Measurements from ENCODE around the gene SAMD7.
A peak's percentile ranks its signal among the peaks of the same experiment; 100 is the strongest.

Gene SAMD7, protein sequence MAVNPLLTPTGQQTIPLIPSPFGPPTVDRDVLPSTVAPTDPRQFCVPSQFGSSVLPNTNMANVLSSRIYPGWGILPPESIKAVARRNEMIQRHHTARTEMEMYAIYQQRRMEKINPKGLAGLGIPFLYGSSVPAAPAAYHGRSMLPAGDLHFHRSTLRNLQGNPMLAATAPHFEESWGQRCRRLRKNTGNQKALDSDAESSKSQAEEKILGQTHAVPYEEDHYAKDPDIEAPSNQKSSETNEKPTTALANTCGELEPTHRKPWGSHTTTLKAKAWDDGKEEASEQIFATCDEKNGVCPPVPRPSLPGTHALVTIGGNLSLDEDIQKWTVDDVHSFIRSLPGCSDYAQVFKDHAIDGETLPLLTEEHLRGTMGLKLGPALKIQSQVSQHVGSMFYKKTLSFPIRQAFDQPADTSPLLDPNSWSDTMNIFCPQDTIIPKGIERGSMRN

DNA sequence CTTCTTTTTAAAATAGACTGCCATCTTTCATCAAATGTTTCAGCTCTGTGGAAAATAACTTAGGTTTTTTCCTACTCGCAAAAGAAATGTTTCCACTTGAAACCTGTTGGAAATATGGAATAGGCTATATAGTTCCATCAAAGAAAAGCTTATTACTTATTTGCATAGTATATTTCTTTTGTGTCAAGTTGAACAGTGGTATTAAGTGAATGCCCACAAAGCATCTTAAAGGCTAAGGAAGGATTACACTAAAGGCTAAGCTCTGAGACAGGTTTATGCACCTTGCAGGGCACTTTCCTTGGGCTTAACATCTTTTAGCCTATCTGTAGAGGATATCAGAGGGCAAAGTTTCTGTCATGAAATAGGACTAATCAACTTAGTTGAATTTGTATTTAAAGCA lies at the start of gene SAMD7:
Gene SAMD7 (plus strand): TSS at position 301 of the 400 bp plus-strand sequence. CDS start 7,927 bp downstream, outside the sequence.
- DNase-seq, result no peak

DNA sequence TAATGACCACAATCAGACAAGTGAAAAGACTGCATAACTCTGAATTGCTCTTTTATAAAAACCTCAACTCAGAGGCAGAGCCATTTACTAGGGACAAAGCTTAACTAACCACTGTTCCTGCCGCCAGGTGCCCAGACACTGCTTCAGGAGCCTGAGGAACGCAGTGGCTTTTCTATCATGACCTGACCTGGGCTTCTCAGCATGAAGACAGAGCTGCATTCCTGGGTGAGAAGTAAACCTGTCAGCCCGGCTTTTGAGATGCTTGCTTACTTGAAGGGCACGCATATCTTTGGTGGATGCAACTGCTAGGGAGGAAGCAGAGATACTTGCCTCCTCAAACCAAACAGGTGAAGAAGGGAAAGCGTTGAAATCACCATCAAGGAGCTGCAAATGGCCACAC lies 49.5 kb upstream of the SAMD7 start:
- DNase-seq, result no peak

DNA sequence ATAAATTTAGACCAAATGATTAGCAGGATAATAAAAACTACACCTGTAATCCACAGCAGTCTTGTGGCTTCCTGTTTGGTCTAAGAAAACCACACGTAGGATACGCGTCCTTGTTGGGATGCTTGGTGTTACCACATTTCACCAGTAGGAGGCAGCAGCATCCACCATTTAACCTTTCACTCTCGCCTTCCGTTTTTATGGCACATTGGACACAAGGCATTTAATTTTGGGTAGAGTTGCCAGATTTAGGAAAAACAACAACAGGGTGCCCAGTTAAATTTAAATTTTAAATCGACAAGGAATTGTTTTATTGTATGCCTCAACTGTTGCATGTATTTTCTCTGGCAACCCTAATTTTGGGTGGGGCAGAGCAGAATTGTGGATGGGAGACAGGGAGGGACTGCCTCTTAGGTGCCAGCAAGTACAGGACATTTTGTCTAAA lies 47.9 kb upstream of the SAMD7 start:
- peak; percentile 81 for DNase-seq

DNA sequence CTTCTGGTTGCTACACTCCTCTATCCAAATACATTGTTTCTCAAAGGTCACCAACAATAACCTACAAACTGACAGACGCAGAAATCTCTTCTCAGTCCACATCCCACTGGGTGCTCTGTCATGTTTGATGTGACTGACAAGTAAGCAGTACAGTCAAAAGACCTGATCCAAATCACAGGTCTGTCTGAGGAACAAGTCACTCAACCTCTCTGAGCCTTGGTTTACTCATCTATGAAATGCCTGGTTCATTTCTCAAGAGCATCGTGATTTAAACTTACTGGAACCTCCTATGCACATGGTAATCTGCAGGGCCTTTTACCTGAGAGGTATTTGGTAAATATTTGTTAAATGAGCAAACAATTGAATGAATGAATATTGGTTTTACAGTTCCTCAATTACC lies 47.1 kb upstream of the SAMD7 start:
- no peak for DNase-seq

DNA sequence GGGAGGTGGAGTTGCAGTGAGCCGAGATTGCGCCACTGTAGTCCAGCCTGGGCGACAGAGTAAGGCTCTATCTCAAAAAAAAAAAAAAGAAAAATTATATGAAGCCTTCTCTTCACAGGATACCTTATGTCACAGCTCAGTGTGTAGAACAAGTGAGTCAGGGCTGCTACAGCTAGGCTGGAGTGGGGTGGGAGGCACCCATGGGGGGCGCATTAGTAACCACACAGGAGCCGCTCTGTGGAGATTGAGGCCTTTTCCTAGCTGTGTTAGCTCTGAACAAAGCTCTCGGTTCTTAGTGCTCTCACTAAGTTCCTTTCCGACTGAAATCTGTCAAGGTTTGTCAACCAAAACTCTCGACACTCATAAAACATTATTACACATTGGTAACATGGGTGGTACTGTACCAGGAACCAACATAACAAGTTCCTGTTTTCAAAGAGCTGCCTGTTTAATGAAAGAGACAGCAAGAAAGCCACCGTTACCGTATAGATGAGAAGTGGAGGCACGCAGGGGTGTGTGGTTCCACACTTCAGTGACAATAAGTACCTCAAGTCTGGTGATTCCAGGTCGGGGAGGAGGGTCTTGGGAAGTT lies 46.1 kb upstream of the SAMD7 start:
- no peak for DNase-seq

DNA sequence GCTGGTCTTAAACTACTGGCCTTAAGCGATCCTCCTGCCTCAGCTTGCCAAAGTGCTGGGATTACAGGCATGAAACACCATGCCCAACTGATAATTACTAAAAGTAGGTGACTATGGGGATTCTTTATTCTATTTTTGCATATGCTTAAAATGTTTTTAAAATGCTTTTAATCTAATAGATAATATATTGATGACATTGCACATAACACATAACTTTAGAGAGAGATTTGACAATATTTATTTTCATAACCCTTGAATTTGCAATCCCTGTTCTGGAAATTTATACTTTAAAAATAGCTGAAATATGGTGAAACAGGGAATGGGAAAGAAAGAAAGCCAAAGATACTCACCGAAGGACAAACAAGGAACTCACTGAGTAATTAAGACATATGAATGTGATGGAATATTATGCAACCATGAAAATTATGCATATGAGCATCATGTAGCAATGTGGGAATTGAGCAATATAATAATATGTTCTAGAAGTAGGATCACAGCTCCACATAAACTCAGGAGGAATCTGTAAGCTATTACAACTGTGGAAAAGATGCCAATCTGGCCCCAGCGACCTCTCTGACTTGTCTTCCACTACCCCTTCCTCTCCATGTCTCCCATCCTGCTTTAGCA lies 43.7 kb upstream of the SAMD7 start:
- no peak for DNase-seq

DNA sequence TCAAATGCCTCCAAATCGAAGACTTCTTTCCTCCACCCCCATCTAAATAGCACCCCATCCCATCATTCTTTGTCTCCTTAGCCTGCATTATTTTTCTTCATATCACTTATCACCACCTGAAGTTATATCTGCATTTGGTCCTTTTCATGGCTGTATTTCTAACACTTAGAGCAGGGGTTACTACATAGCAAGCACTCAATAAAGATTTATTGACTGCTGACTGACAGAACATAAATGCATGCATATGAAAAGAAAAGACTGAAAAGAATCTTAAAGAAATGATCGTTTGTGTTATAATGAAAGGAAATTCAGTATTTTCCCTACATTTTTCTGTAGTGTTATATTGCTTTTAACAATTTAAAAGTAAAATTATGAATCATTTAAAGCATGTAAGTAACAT lies 43.0 kb upstream of the SAMD7 start:
- no peak for DNase-seq

DNA sequence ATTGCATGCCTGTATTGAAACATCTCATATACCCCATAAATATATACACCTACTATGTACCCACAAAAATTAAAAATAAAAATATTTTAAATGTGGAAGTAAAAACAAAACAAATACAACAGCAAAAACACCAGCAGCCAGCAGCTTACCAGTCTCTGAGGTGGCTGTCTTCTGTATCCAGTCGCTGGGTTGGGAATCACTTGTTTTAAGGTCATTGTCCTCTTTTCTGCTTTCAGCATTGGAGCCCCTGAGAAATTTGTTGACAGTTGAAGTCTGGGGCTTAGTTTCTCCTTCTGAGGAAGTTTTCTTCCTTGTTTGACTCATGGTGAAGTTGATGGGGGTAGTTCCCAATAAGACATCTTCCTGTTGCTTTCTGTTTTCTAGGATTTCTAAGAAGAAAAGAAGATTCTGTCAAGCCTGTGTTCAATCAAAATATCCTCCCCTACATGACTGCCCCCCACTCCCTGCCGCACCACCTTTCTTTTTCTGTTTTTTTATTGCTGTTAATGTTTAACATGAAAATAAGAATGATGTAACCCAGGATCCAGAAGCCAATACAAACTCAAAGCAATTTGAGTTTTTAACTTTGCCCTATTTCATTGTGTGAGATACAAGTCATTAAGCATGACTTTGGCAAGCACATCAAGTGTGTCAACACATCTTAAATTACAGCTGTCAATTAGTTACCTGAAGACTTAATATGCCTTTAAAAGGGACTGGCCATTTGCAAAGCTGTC lies 41.7 kb upstream of the SAMD7 start, which contains the start of gene LRRC31:
Gene LRRC31 (minus strand): TSS at position 452 of the 737 bp plus-strand sequence. CDS start 128 bp downstream, at position 324.
- DNase-seq, result no peak

DNA sequence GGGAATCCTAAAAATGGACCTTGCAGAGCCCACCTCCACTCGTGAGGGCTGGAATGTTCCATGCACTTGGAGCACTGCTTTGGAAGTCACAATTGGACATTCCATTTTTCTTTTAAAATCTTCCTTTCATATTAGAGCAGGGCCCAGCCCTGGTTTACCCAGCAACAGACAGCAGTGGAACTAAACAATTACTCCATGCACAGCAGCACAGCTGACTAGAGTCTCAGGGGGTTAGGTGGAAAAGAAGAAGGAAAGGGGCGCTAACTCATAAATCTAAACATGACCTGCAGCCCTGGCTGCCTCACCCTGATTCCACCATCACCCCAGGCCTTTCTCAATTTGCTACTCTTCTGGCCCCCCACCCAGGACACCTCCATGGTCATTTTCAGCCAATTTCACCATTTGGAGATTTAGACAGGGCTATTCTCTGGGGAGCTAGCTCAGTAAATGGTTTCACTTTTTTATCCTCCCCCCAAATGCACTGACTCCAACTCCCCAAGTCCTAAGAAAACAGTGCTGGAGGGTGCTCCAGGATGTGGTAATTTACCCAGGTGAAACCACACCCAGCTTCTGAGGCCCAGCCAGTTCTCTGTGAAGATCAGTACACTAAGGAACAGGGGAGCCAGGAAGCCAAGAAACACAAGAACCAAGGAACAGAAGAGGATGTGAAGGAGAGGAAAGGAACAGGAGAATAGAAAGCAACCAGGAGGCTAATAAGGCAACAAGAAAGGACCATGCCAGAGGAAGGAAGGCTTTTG lies 40.1 kb upstream of the SAMD7 start:
- no peak for DNase-seq

DNA sequence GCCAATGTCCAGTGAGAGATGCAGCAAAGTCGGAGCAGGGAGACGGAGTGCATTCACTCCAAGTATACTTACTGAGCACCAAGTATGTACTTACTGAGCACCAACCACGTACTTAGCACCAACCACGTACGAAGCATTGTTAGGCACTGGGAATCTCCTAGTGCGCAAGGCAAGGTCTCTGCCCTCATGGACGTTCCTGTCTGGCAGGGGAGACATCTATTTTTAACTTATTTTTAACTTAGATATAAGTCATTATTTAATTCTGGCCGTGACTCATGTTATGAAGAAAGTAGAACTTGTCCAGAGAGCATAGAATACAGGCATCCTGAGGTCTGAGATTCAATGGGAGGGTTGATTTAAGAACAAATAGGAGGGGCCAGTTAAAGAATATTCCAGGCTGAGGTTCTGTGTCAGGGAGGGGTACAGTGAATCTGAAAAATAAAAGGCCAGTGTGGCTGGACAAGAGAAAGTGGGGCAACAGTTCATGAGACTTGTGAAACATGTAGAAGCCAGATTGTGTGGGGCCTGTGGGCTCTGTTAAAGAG lies 32.3 kb upstream of the SAMD7 start:
- no peak for DNase-seq

DNA sequence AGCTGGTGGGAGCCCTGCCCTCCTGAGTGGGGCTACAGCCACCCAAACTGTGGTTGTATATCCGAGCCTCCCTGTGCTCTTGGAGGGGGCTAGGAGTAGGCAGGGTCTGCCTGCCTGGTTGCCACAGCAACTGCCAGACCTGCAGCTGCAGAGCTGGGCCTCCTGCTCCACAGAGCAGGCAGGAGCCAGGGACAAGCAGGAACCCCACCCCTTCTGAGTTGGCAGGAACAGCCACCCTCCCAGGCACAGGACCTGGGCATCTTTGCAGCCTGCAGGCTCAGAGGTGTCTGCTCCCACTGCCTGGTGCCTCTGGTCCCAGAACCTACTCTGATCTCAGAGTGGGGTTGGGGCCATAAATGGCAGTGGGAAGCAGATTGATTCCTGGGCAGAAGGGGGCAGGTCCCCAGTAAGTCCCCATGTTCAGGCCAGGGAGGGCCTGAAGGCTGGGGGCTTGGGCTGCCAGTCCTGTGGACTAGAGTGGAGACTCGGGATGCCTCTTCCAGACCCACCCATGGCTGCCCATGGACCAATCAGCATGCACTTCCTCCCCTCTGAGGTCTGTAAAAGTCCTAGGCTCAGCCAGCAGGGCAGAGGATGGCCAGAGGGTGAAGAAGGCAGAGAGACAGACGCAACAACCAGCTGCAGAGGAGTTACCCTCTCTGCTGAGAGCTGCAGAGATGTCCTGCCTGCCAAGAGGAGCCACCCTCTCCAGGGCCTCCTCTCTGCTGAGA lies 31.4 kb upstream of the SAMD7 start:
- DNase-seq, result no peak

DNA sequence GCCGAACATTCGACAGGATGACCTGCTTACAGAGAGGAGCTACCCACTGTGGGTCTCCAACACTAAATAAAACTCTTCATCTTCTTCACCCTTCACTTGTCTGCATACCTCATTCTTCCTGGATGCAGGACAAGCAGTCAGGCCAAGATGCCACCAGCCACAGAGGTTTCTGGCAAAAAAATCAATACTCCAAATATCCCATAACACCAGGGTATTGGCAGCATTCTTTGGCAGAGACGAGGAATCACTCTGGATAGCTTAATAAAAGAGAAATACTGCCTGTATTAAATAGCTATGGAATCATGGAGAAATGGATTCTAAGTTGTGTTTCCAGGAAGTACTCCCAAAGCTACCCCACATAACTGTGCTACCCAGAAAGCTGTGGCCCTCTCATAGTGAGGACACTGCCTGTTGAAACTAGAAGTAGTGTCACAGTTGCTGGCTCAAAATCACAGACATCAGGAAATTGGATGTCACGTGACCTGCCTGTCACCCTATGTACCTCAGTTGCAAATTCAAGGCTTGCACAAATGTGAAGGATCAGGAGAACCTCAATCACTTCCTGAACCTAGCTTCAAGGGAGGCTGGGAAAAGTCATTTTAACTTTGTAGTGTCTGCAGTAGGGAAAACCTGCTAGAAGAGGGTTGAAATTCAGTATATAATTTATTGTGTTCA lies 30.7 kb upstream of the SAMD7 start:
- DNase-seq, result no peak

DNA sequence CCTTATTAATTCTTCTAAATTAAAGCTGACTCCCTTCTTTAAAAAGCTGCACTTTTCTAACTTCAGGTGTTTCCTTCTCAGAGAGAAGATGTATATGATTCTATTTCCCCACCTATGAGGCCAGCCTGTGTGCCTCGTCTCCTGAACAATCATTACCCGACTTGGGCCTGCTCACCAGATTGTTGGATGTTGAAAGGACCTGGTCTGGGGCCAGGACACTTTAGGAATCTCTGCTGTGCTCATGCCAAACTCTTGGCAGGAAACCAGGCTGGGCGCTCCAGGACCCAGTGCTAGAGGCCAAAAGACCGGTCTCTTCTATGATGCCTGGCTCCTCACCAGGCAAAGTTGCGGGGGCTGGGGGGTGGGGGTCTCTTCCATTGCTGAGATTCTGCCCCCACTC lies 24.7 kb upstream of the SAMD7 start:
- no peak for DNase-seq

DNA sequence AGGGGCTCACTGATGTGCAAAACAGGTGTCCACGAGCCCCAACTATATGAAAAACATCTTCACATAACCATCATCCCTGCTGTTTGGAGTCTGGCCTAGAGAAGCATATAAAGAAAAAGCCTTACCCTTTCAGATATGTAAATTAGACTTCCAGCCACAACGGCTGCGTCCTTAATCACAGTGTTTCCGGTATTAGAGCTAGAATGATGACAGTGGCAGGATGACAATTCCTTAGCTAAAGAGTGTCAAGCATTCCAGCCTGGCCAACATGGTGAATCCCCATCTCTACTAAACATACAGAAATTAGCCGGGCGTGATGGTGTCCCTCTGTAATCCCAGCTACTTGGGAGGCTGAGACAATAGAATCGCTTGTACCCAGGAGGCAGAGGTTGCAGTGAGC lies 19.5 kb upstream of the SAMD7 start:
- no peak for DNase-seq

DNA sequence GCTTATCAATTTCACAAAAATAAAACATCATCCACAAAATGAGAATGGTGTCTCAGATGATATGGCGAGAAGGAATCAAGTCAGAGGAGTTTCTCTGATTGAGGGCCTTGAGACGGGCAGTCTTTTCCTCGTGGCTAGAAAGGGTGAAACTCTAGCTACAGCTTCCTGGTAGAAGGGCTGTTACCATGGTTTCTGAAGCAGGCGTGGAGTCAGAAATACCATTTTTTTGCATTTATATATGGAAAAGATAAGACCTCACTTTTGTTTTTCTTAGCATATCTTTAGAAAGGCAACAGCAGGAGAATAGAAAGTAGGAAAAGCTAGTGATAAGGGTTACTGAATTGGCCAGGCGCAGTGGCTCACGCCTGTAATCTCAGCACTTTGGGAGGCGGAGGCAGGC lies 17.3 kb upstream of the SAMD7 start:
- DNase-seq, result no peak

DNA sequence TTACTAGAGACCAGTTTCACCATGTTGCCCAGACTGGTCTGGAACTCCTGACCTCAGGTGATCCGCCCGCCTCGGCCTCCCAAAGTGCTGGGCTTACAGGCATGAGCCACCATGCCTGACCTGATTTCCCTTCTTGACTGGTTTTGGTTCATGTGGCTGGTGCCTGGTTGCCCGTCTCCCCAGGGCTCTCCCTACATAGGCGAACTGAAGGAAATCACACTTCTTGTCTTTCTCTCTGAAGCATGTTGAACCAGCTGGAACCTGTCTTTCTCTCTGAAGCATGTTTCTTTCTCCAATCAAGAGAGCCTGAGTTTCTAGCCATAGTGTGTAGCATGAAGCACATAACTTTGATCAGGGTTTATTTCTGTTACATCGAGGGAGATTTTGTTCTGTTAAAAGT lies 16.3 kb upstream of the SAMD7 start:
- DNase-seq, result no peak

DNA sequence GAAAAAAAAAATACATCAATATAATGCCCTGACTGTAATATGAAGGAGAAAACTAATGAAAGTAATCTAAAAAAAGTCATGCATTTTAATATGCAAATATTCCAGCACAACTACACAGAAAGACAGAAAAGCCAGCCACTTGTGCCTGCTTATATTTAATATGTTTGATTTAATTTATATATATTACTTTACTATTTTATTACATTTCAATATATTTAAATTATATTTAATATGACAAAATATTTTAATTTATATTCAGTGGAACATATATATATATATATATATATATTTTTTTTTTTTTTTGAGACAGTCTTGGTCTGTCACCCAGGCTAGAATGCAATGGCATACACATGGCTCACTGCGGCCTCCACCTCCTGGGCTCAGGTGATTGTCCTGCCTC lies 14.1 kb upstream of the SAMD7 start:
- DNase-seq, result no peak

DNA sequence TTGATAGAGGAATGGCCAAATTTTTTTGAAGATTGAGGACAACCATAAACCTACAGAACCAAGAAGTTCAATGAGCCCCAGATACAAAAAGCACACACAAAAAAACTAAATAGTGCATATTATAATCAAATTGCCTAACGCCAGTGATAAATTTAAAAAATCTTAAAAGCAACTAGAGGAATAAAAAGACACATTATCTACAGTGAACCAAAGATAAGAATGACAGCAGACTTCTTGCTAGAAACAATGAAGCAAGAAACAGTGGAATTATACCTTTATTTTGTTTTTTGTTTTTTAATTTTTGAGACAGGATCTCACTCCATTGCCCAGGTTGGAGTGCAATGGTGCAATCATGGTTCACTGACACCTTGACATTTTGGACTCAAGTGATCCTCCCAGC lies 9.9 kb upstream of the SAMD7 start:
- no peak for DNase-seq

DNA sequence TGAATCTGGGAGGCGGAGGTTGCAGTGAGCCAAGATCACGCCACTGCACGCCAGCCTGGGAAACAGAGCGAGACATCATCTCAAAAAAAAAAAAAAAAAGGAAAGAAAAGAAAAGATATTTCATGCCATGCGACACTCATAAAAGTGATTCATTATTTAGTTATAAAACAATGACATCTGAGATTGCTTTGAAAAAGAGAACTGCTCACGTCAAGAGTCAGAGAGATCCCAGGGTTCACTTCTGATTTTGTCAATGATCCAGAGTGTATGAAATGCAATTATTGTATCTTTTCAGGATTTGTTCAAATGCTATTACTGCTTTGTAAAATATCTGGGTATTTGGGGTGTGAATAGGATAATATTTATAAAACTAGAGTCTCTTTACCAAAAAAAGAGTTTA lies 6.0 kb upstream of the SAMD7 start:
- no peak for DNase-seq

DNA sequence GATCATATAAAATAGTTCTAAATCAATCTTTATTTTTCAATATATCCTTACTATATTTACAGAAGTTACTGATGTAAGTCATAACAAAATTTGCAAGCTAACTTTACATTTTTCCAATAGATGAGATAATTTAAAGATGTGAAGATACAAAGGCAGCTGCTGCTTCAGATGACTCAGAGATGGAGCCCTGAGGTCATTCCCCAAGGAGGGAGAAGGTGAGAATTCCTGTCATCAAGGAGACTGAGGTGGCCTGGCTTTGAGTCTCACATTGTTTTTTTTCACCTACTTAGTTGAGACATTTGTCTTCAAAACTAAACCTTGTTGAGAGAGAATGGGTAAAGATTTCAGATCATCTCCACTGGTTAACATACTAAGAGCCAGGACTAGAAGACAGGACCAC lies 3.9 kb upstream of the SAMD7 start:
- DNase-seq, result no peak

DNA sequence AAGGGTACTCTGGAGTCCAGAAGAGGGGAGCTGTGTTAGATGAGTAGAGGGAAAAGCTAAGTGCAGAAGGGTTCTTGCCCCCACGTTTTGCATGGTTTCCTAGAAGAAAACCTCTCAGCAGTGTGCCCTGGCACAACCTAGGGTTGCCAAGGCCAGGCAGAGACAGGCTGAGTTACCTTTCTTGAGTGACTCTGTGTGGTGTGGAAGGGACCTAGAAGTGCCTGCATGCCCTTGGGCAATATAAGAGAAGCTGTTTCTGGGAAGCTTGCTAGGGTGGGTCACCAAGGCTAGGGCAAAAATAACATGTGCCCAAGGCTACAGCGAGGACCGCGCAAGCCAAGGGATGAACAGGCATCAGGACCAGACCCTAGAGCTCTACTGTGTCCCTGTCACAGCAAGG lies 3.4 kb upstream of the SAMD7 start:
- no peak for DNase-seq

All from activated CD8-positive, alpha-beta memory T cell treated with anti-CD3 and anti-CD28 coated beads for 24 hours (primary cell).